ENCODE data around the gene NPAS2.

Gene NPAS2

DNA sequence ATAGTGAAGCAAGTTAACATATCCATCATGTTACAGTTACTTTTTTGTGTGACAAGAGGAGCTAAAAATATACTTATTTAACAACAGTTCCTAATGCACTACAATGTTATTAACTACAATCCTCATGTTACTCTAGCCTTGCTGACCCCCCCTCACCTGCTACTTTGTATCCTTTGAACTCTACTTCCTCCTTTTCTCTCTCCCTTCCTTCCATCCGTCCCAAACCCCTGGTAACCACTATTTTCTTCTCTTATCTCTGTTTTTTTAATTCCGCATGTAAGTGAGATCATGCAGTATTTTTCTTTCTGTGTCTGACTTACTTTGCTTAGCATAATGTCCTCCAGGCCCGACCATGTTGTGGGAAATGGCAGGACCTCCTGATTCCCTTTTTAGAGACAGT lies 59.4 kb downstream of the NPAS2 start:
- in situ Hi-C loops (cut with HindIII; ENCODE audit: low sequenced_read_pairs) = loop anchor here (10.0 kb wide), 1 partner anchor 144 kb away; no protein-coding TSS in a partner anchor

DNA sequence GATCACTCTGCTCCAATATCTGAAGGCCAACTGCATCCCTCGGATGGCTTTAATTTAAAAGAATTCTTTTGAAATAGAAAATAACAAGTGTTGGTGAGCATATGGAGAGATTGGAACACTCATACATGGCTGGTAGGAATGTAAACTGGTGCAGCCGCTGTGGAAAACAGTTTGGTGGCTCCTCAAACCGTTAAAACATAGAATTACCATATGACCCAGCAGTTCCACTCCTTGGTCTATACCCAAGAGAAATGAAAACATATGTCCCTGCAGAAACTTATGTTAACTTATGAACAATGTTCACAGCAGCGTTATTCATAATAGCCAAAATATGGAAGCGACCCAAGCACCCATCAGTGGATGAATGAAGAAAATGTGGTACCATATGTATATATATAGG lies 60.1 kb downstream of the NPAS2 start:
- in situ Hi-C loops (cut with HindIII; ENCODE audit: low sequenced_read_pairs) = no loop called here

DNA sequence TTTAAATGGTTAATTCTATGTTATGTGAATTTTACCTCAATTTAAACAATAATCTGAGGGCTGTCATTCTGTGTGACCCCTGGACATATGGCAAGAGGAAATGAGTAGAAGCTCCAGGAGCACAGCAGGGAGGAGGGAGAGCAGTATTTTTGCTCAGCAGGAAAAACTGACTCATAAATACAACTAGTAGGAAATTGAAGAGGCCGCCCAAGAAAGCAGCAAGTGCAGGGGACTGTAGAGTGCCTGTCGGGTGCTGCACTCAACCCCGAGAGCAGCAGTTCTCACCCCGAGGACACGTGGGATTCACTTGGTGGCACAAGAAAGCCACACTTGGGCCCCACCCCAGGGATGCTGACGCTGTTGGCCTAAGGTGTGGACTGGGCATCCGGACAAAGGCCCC lies 60.8 kb downstream of the NPAS2 start:
- in situ Hi-C loops (cut with HindIII; ENCODE audit: low sequenced_read_pairs) = no loop called here

DNA sequence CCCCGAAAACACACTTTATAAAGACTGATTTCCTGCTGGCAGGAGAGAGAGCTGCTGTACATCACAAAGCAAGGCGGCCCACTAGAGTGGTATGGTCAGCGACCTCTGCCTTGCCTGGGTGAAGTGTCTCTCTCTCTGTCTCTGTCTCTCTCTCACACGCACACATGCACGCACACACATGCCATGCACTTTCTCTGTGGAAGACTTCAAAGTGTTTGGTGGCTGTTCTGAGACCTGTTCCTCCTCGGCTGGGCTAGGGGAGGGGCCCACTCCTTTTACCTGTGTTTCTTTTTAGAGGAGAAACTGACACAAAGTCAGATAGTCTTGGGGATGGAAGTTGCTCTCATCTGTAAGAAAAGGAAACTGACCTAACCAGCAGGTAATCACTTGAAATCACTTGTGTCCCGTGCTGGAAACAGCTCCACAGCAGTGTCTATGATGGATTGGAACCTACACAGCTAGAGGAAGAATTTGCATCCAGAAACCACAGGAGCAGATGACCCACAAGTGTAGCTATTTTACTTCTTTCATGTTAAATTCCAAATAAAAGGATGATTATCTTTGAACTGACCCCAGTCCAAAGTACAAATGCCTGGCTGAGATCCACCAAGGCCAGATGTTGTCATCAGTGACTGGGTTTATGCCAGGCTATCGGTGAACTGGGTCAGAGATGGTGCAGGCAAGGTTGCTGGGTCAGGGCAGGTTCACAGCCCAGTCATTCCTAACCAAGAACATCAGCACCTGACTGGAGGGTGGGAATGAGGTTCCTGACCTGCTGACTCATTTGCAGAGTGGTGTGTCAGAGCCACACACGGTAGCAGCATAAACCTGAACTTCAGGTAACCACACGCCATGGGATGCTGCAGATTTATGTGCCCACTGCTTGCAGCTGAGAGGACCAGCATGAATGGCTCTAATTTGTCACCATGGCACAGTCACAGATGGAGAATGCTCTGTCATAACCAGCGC lies 63.0 kb downstream of the NPAS2 start:
- in situ Hi-C loops (cut with HindIII; ENCODE audit: low sequenced_read_pairs) = no loop called here

DNA sequence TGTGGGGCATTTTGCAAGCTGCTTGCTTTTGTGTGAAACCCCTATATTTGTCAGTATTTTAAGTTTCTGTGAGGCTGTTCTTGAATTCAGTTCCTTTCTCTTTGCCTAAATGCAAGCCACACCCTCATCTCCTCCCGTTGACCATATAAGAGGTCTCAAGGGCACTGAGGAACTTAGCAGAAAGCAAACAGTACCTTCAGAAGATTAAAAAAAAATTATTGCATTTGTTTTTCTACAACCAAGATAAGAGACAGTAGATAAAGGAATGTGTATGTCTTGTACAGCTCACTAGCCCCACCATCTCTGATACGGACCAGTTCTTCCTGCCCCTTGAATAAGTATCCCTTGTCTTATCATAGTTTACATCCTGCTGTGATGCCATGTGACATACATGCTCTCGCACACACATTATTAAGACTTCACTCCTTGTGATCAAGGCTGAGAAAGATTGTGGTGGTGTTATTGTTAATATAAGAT lies 64.2 kb downstream of the NPAS2 start:
- in situ Hi-C loops (cut with HindIII; ENCODE audit: low sequenced_read_pairs) = no loop called here

DNA sequence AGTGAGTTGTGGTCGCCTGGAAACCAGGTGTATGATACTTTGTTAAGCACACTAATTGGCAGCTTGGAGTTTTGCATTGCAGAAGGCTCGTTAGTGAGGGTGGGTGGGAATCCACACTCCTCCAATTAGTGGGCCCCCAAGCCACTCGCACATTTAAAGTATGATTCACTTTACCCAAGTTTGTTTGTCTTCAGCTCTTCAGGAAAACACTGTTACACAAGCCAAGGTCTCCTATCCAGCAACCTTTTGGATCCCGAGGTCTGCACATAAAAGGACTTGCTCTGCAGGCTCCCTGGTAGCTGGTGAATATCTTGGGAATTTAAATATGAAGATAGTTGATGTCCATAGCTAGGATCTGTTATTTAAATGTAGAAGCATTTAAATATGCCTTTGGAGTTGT lies 66.1 kb downstream of the NPAS2 start:
- in situ Hi-C loops (cut with HindIII; ENCODE audit: low sequenced_read_pairs) = no loop called here

DNA sequence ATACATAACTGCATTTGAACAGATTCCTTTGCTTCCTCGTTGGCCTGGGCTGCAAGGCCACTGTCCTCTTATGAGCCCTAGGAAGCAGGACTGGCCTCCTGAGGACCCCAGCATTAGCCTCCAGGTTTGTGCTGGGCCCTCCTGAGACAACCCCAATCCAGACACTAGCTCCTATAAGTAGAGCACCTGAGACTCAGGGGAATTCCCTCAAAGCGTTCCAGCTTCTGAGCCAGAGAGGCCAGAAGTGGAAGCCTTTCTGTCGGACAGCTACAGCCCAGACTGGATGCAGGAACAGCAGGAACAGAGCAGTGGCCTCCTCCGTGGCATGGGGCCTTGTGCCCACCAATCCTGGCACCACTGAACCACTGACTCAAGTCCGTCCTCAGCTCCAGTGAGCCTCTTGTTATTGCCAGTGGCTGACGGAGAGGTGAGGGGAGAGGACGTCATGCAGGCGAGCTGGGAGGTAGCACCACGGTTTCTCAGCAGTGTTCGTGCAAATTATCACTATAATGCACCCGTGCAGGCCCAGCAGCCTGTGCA lies 67.2 kb downstream of the NPAS2 start:
- in situ Hi-C loops (cut with HindIII; ENCODE audit: low sequenced_read_pairs) = no loop called here

DNA sequence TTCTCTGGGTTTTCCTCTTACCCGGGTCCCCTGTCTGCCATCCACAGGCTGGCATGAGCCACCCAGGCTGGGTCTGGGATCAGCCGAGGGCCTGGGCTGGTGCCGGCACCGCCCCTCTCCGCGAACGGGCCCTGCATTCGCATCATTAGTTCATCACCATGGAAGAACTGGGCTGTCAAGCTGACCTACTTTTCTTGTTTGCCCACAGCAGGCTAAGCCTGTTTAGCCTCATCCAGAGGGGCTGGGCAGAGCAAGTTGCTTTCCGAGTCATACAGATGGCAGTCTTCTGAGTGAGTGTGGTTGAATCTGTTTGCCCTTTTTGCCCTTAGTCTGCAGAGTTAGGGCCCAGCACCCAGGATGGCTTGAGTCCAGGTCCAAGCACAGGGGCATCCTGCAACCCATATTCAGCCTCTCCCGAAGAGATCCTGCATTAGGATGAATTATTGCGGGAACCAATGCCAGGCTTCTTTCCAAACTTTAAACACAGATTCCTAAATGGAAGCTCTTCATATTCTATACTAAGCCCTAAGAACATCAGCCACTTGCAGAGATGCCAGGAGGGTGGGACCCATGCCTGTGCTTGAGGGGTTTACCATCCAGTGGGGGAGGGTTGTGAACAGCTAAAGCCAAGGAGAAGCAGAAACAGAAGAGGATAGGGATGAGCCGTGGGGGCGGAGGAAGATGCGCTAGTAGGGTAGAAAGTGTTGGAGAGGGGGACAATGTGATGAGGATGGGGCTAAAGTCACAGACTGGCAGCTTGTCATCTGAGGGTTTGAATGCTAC lies 68.0 kb downstream of the NPAS2 start:
- in situ Hi-C loops (cut with HindIII; ENCODE audit: low sequenced_read_pairs) = no loop called here

DNA sequence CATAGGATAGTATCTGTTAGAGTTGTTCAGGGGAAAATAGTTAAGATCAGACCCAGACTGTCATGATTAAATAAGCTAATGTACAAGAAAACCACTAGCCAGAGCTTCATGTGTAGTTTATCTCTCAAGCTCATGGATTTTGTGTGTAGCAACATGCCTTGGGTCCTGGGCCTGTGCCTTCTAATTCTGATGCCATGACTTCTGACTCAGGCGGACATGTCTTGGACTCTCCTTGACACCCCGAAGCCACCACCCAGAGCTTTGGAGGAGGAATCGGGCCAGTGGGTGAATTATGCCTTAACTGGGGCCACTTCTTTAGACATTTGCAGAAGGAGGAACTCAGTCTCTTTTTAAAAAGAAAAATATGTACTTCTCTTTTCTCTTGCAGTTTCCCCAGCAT lies 68.7 kb downstream of the NPAS2 start:
- in situ Hi-C loops (cut with HindIII; ENCODE audit: low sequenced_read_pairs) = no loop called here

DNA sequence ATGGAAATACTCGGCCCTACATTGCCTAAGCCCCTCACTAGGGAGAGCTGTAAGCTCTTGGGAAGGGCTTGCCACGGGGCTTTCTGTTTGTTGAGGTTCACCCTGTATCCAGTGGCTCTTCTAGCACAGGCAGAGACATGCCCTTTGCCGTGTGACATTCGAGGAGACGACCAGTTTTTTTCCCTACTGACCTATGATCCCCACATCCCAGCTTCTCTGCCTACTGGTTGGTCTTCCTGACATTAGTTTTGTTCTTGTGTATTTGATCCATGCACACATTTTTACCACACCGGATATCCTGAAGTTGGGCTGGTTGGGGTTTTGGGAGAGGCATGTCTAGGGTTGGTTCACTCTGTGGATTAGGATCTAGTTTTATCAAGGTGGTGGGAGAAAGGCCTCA lies 69.3 kb downstream of the NPAS2 start:
- in situ Hi-C loops (cut with HindIII; ENCODE audit: low sequenced_read_pairs) = no loop called here

DNA sequence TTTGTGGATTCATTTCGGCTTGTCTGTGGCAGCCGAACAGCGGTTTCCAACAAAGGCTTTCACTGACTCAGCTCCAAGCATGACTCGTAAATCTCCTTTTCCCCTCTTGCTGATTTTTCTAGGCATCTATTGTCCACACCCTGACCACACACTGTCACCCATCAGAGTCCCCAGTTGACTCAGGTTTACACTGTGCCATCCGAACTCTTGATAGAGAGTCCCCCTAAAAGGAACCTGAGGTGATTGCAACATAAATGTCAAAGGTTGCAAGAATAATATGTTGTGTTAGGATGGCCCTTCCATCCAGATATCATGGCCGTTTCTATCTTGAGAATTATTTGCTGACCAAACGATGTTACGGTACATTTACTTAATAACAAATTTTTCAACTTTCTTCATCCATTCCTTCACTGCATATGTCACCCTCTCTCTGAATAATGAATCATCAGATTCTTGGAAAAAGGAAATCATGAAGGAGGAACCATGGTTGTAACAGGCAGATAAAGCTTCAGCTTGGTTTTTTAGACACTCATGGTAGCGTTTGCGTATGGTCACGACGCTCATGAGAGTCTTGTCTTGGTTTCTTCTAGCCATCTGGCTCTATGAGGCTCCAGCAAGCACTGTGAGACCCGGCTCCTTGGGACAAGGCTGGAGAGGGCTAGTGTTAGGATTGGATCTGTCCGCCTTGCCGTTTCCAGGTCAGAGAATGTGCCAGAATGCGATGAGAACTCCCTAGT lies 72.1 kb downstream of the NPAS2 start:
- in situ Hi-C loops (cut with HindIII; ENCODE audit: low sequenced_read_pairs) = loop anchor here (5.0 kb wide), 1 partner anchor 75 kb away; no protein-coding TSS in a partner anchor

DNA sequence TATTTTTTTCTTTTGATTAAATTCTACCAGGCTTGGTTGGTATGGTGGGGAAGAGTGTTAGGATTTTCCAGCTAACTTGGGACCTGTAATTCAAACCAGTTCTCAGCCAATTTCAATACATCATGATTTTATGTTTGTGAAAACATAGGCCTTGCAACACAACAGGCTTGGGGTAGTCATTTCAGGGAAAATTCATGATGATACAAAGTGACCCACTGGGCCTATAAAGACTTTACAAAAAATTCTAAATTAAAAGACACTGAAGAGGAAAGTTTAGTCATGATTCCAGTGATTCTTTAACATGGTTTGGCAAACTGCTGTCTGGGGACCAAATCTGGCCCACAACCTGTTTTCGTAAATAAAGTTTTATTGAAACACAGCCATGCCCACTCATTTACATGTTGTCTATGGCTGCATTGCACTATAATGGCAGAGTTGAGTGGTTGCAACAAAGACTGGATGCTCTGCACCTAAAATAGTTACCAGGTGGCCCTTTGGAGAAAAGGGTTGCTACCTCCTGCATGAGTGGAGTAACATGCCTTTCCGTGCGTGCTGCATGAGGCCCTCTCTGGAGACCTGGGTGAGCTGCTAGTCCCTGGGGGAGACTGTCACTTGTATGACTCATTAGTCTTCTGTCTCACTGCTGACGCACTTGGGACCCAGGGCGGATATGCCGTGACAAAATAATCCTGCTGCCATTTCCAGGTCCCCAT lies 73.6 kb downstream of the NPAS2 start:
- in situ Hi-C loops (cut with HindIII; ENCODE audit: low sequenced_read_pairs) = loop anchor here (5.0 kb wide), 1 partner anchor 74 kb away; no protein-coding TSS in a partner anchor

DNA sequence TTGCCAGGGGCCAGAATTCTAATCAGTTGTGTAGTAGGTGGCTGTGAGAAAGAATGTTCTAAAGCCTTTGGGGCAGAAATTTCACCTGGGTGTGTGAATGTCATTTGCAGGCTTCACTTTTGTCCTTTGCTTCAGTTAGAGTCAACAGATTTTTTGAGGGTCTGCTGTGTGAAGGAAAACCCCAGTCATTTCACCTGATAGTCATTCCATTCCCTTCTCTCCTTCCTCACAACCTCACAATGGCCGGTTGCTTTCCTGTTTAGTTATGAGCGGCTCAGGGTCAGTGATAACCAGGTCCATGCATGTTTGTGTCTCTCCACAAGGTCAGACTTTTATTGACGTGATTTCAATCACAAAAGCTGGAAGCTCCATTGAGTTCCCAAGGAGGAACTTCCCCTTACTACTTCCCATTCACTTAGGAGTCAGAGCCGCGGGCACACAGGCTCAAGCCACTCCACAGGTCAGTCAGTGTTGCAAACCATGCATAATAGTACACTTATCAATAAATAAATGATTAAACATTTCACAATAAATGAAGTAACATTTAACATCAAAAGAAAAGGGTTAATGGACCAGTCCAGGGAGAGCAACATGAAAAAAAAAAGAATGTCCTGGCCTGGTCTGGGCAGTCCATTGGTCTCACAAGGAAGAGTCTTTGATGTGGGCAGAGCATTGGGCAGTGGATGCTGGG lies 74.3 kb downstream of the NPAS2 start:
- in situ Hi-C loops (cut with HindIII; ENCODE audit: low sequenced_read_pairs) = loop anchor here (5.0 kb wide), 1 partner anchor 73 kb away; no protein-coding TSS in a partner anchor

DNA sequence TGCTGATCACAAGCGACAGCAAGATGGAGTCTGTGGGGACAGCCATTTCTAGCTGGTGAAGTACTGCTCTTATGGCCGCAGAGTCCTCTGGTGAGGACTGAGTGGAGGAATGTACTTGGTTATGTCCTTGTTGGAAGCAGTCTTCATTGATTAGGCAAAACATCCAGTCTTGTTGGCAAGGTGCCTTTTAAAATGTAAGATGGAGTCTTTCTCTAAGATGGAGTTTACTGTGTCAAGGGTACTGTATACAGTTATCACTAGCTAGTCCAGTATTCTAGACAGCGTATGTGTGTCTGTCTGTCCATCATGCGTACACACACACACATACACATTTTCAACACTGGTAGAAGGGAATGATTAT lies 74.8 kb downstream of the NPAS2 start:
- in situ Hi-C loops (cut with HindIII; ENCODE audit: low sequenced_read_pairs) = loop anchor here (5.0 kb wide), 1 partner anchor 73 kb away; no protein-coding TSS in a partner anchor

DNA sequence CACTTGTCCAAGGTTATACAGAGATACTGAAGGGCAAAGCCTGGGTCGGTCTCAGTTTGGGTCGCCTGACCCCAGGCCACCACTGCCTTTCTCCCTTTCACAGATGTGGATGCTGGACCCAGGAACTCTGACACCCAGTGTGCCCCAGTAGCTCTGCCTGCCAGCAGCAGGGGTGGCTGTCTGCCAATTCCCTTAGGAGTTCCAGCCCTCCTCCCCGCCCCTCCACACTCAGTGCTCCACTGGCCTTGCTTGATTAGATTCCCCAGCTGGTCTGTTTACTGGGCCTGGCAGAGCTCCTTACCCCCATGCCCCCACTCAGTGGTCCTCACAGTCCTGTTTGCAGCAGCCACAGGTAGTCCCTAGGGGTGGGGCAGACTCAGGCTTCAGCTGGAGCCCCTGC lies 75.5 kb downstream of the NPAS2 start:
- in situ Hi-C loops (cut with HindIII; ENCODE audit: low sequenced_read_pairs) = no loop called here

DNA sequence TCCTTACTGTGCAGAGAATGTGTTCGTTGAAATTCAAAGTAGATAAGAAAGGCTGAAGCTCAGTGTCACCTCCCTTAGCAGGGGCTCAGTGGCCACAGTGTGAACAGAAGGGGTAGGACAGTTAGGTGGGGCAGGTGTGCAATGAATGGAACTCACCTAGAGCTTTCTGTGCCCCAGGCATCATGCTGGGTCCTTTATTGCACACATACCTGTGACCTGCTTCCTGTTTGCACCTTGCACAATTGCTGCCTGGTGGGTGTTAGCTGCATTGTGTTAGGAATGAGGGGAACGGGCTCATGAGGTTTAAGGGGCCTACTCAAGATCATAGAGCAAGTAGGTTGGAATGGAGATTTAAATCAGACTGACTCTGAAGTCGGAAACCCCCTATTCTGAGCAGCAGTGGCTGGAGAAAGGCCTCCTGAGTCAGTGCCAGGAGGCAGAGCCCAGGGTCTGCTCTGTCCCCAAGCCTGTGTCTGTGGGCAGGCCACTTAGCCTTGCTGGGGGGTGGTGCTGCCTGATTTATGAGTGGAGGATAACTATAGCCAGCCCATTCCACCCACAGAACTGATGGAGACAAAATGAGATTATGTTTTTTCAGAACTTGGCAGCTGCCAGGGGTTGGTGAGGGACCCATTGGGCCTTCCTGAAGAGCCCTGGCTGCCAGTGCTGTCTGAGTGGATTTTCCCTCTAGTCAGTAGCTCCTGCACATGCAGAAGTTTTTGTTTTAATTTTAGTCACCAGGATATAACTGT lies 76.2 kb downstream of the NPAS2 start:
- in situ Hi-C loops (cut with HindIII; ENCODE audit: low sequenced_read_pairs) = no loop called here

DNA sequence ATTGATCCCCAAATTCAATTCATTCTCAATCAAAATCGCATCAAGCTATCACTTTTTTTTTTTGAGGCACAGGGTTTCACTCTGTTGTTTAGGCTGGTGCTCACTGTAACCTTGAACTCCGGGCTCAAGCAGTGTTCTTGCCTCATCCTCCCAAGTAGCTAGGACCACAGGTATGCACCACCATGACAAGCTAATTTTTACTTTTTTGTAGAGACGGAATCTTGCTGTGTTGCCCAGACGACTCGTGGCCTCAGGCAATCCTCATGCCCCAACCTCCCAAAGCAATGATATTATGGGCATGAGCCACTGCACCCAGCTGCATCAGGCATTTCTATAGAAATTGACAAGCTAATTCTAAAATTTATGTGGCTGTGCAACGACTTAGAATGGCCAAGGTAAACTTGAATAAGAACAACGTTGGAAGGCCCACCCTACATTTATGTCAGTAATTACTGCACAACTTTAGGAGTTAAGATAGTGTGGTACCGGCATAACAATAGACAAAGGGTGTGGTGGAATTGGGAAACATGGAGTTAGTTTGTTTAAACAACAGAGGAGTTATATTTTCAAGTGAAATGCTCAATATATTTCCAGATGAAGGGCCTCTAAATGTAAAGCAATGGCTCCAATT lies 78.2 kb downstream of the NPAS2 start:
- in situ Hi-C loops (cut with HindIII; ENCODE audit: low sequenced_read_pairs) = no loop called here

DNA sequence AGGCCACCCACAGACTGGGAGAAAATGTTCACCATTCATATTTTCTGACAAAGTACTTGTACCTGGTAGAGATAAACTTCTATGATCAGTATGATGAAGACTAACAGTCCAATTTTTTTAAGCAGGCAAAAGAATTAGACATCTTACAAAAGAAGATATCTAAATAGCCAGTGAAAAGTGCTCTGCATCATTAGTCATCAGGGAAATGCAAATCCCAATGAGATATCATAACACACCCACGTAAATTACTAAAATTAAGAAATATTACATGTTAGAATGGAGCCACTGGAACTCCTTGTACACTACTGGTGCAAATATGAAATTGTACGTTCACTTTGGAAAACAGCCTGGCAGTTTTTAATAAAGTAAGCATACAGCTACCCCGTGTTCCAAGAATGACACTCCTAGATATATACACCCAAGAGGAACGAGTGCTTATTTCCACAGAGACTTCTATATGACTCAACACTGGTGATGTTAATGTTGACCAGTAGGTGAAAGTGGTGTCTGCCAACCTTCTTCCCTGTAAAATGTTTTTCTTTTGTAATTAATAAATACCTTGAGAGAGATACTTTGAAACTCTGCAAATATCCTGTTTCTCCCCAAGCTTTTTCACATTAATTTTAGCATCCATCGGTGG lies 80.3 kb downstream of the NPAS2 start:
- in situ Hi-C loops (cut with HindIII; ENCODE audit: low sequenced_read_pairs) = no loop called here
